Hepatocyte (in vitro differentiated cells): ENCODE data around the gene CSF1R.

ENCODE experiments used
- EZH2 ChIP-seq: fragments of 200-600 bp; sonication (generic); IDR thresholded peaks from 2 replicates; pipeline ENCODE4 v1.6.1; 2016; ENCODE audit warnings: antibody characterized with exemption, mild to moderate bottlenecking, borderline replicate concordance
- EZH2phosphoT487 ChIP-seq: fragments of 200-600 bp; sonication (generic); IDR thresholded peaks from one replicate; pipeline ENCODE4 v1.6.1; 2018; ENCODE audit warnings: antibody characterized with exemption, mild to moderate bottlenecking, low read depth, moderate library complexity; ENCODE audit not compliant: unreplicated experiment, severe bottlenecking
- TF ChIP-seq, protein P1 (sequence below): fragments of 200-600 bp; sonication (generic); IDR thresholded peaks from 2 replicates; pipeline ENCODE4 v1.5.1; 2016; ENCODE audit warnings: antibody characterized with exemption, mild to moderate bottlenecking; ENCODE audit not compliant: poor library complexity

- TF ChIP-seq, protein P1, sequence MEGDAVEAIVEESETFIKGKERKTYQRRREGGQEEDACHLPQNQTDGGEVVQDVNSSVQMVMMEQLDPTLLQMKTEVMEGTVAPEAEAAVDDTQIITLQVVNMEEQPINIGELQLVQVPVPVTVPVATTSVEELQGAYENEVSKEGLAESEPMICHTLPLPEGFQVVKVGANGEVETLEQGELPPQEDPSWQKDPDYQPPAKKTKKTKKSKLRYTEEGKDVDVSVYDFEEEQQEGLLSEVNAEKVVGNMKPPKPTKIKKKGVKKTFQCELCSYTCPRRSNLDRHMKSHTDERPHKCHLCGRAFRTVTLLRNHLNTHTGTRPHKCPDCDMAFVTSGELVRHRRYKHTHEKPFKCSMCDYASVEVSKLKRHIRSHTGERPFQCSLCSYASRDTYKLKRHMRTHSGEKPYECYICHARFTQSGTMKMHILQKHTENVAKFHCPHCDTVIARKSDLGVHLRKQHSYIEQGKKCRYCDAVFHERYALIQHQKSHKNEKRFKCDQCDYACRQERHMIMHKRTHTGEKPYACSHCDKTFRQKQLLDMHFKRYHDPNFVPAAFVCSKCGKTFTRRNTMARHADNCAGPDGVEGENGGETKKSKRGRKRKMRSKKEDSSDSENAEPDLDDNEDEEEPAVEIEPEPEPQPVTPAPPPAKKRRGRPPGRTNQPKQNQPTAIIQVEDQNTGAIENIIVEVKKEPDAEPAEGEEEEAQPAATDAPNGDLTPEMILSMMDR = no peak
- no peak for TF ChIP-seq EZH2
- TF ChIP-seq EZH2phosphoT487 = no peak
Measured at GRCh38 chr5:150054569-150054968, 31.8 kb downstream of the CSF1R start.
